IPS-18c (cell line): ENCODE data around the gene PLXNA2.

Experiments used
- H3K4me3 ChIP-seq: 2 replicates; pipeline ENCODE4 v1.7.0; 2013; ENCODE audit warnings: low read depth, mild to moderate bottlenecking, low read length, moderate library complexity; ENCODE audit not compliant: insufficient read depth
- H3K9me3 ChIP-seq: one replicate; pipeline ENCODE4 v1.6.1; 2013; ENCODE audit warnings: mild to moderate bottlenecking, low read length, moderate library complexity; ENCODE audit not compliant: control insufficient read depth, insufficient read depth

The PLXNA2 gene

GRCh38 chr1:208090388-208091301 is 153.5 kb downstream of the PLXNA2 start:
- Histone ChIP-seq H3K9me3 (no peaks in the 10 kb centered on the region), H3K4me3 (no peak overlapping the region)

GRCh38 chr1:208089761-208090370 is 154.3 kb downstream of the PLXNA2 start:
- H3K9me3 ChIP-seq = no peaks in the 10 kb centered on the region
- no peak overlapping the region for H3K4me3 ChIP-seq

- no peaks in the 10 kb centered on the region for H3K9me3 ChIP-seq
Observed at GRCh38 chr1:208089149-208089548, 155.0 kb downstream of the PLXNA2 start.

GRCh38 chr1:208088319-208088718 is 155.9 kb downstream of the PLXNA2 start:
- Histone ChIP-seq H3K9me3 (no peaks in the 10 kb centered on the region), H3K4me3 (no peak overlapping the region)

More at GRCh38 chr1:208089149-208089548, 155.0 kb downstream of the PLXNA2 start:
- H3K4me3 ChIP-seq = no peak overlapping the region

GRCh38 chr1:208085655-208086515 is 158.3 kb downstream of the PLXNA2 start:
- H3K9me3 ChIP-seq = no peaks in the 10 kb centered on the region
- no peak overlapping the region for H3K4me3 ChIP-seq

GRCh38 chr1:208084764-208085163 is 159.4 kb downstream of the PLXNA2 start:
- Histone ChIP-seq H3K9me3 (no peaks in the 10 kb centered on the region), H3K4me3 (no peak overlapping the region)

GRCh38 chr1:208084220-208084619 is 160.0 kb downstream of the PLXNA2 start:
- no peaks in the 10 kb centered on the region for H3K9me3 ChIP-seq
- H3K4me3 ChIP-seq = no peak overlapping the region

- Histone ChIP-seq H3K4me3 (no peak overlapping the region), H3K9me3 (no peaks in the 10 kb centered on the region)
Observed at GRCh38 chr1:208083715-208084085, 160.5 kb downstream of the PLXNA2 start.

- H3K4me3 ChIP-seq = no peak overlapping the region
- H3K9me3 ChIP-seq = no peaks in the 10 kb centered on the region
Observed at GRCh38 chr1:208083016-208083714, 161.0 kb downstream of the PLXNA2 start.

- no peaks in the 10 kb centered on the region for H3K9me3 ChIP-seq
- no peak overlapping the region for H3K4me3 ChIP-seq
Observed at GRCh38 chr1:208081972-208082371, 162.2 kb downstream of the PLXNA2 start.

GRCh38 chr1:208080396-208081286 is 163.5 kb downstream of the PLXNA2 start:
- no peaks in the 10 kb centered on the region for H3K9me3 ChIP-seq
- H3K4me3 ChIP-seq = no peak overlapping the region

GRCh38 chr1:208079161-208079560 is 165.0 kb downstream of the PLXNA2 start:
- H3K9me3 ChIP-seq = no peaks in the 10 kb centered on the region

GRCh38 chr1:208078752-208079151 is 165.4 kb downstream of the PLXNA2 start:
- H3K9me3 ChIP-seq = no peaks in the 10 kb centered on the region

More at GRCh38 chr1:208079161-208079560, 165.0 kb downstream of the PLXNA2 start:
- no peak overlapping the region for H3K4me3 ChIP-seq

GRCh38 chr1:208077232-208078075 is 166.7 kb downstream of the PLXNA2 start:
- H3K9me3 ChIP-seq = no peaks in the 10 kb centered on the region
- H3K4me3 ChIP-seq = no peak overlapping the region

More at GRCh38 chr1:208078752-208079151, 165.4 kb downstream of the PLXNA2 start:
- no peak overlapping the region for H3K4me3 ChIP-seq

- Histone ChIP-seq H3K9me3 (no peaks in the 10 kb centered on the region), H3K4me3 (no peak overlapping the region)
Observed at GRCh38 chr1:208074353-208074752, 169.8 kb downstream of the PLXNA2 start.
